ENCODE results near the gene ZBTB8OS. TPM values are rescaled to one million over a fixed set of nuclear protein-coding genes. Genes with fewer than 3 reads are reported as not detected.

Gene ZBTB8OS
- total RNA-seq, 1 experiment from 2014 or later = 49.2 TPM

- H3K4me2 ChIP-seq (ENCODE audit: low read length) = no peak overlapping the region
- DNase-seq (ENCODE audit: low read depth, low spot score) = no peak
- no TSS peak for BruUV-seq (replicated peaks)
- H4K20me1 ChIP-seq (ENCODE audit: insufficient read depth) = no peaks in the 10 kb centered on the region
- H2AFZ ChIP-seq (ENCODE audit: low read depth, low read length, poor library complexity, severe bottlenecking) = no peak overlapping the region
- H3K27ac ChIP-seq (ENCODE audit: low read depth, low read length) = no peak overlapping the region
- peaks cover 4 to 5% of the 10 kb centered on the region in 2 experiments for H3K4me1 ChIP-seq (ENCODE audit: control insufficient read depth in 1 of 2, insufficient read depth in 2 of 2, low read length in 2 of 2)
- ChIA-PET RAD21 (ENCODE audit: low non-redundant PET in 1 of 2, low total read pairs in 2 of 2, uncharacterized antibody in 2 of 2, unreplicated experiment in 2 of 2) (no interaction called here), CTCF (interaction anchor here (1.1 kb wide), 1 partner anchor 86 kb away, joined by 6 read pairs; no protein-coding TSS in a partner anchor), POLR2A (no interaction called here)
- H3K4me3 ChIP-seq (replicated peaks in 1 of 2; ENCODE audit: low read depth in 1 of 2, low read length in 2 of 2) = no peak overlapping the region
- no peaks in the 10 kb centered on the region for H3K9me2 ChIP-seq (ENCODE audit: insufficient read depth)
- H3K36me3 ChIP-seq (ENCODE audit: control insufficient read depth in 1 of 2, insufficient read depth in 2 of 2, low read length in 2 of 2) = no peaks in the 10 kb centered on the region
- no peaks in the 10 kb centered on the region for H3K9me3 ChIP-seq (ENCODE audit: control insufficient read depth in 1 of 2, insufficient read depth in 1 of 2, low read depth in 1 of 2, low read length in 2 of 2)
- TF ChIP-seq, protein P1, sequence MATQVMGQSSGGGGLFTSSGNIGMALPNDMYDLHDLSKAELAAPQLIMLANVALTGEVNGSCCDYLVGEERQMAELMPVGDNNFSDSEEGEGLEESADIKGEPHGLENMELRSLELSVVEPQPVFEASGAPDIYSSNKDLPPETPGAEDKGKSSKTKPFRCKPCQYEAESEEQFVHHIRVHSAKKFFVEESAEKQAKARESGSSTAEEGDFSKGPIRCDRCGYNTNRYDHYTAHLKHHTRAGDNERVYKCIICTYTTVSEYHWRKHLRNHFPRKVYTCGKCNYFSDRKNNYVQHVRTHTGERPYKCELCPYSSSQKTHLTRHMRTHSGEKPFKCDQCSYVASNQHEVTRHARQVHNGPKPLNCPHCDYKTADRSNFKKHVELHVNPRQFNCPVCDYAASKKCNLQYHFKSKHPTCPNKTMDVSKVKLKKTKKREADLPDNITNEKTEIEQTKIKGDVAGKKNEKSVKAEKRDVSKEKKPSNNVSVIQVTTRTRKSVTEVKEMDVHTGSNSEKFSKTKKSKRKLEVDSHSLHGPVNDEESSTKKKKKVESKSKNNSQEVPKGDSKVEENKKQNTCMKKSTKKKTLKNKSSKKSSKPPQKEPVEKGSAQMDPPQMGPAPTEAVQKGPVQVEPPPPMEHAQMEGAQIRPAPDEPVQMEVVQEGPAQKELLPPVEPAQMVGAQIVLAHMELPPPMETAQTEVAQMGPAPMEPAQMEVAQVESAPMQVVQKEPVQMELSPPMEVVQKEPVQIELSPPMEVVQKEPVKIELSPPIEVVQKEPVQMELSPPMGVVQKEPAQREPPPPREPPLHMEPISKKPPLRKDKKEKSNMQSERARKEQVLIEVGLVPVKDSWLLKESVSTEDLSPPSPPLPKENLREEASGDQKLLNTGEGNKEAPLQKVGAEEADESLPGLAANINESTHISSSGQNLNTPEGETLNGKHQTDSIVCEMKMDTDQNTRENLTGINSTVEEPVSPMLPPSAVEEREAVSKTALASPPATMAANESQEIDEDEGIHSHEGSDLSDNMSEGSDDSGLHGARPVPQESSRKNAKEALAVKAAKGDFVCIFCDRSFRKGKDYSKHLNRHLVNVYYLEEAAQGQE (IDR thresholded peaks at IDR 0.05; ENCODE audit: low read depth) = no peak
- no peak for TF ChIP-seq ATF3 (IDR thresholded peaks at IDR 0.05)
- TF ChIP-seq, protein P2, sequence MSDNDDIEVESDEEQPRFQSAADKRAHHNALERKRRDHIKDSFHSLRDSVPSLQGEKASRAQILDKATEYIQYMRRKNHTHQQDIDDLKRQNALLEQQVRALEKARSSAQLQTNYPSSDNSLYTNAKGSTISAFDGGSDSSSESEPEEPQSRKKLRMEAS (IDR thresholded peaks at IDR 0.05) = no peak
- TF ChIP-seq ZFX (IDR thresholded peaks at IDR 0.05) = no peak
- no peak for TF ChIP-seq POLR2A (IDR thresholded peaks at IDR 0.05; ENCODE audit: borderline replicate concordance, extremely low read depth, insufficient read depth, insufficient read length)
- TF ChIP-seq CEBPB (IDR thresholded peaks at IDR 0.05; ENCODE audit: low read depth) = no peak
- TF ChIP-seq POLR2AphosphoS5 (IDR thresholded peaks at IDR 0.05; ENCODE audit: low read depth, low read length) = no peak
- TF ChIP-seq, protein P3, sequence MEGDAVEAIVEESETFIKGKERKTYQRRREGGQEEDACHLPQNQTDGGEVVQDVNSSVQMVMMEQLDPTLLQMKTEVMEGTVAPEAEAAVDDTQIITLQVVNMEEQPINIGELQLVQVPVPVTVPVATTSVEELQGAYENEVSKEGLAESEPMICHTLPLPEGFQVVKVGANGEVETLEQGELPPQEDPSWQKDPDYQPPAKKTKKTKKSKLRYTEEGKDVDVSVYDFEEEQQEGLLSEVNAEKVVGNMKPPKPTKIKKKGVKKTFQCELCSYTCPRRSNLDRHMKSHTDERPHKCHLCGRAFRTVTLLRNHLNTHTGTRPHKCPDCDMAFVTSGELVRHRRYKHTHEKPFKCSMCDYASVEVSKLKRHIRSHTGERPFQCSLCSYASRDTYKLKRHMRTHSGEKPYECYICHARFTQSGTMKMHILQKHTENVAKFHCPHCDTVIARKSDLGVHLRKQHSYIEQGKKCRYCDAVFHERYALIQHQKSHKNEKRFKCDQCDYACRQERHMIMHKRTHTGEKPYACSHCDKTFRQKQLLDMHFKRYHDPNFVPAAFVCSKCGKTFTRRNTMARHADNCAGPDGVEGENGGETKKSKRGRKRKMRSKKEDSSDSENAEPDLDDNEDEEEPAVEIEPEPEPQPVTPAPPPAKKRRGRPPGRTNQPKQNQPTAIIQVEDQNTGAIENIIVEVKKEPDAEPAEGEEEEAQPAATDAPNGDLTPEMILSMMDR (IDR thresholded peaks at IDR 0.05 in 2 of 3, conservative IDR thresholded peaks at IDR 0.05 in 1 of 3; ENCODE audit: borderline replicate concordance in 1 of 3, insufficient read depth in 1 of 3, low read depth in 2 of 3, low read length in 2 of 3) = no peak
- TF ChIP-seq ZNF274 (IDR thresholded peaks at IDR 0.05; ENCODE audit: low read depth, low read length) = no peak
- TF ChIP-seq FOSL1 (IDR thresholded peaks at IDR 0.05; ENCODE audit: low read depth) = no peak
- H3K79me2 ChIP-seq (ENCODE audit: insufficient read depth, low read length) = no peaks in the 10 kb centered on the region
- no peak overlapping the region for H3K9ac ChIP-seq (ENCODE audit: low read length)
- no peaks in the 10 kb centered on the region for H3K27me3 ChIP-seq (ENCODE audit: insufficient read depth, low read length)
- no peak for ATAC-seq
- intact Hi-C loops (cut with micrococcal nuclease) = no loop called here
These were observed 43.6 kb downstream of the ZBTB8OS start for GRCh38 chr1:32606565-32607371.

Data from HCT116 (cell line).